Measurements from ENCODE around the gene ING1.
"Not testable (repeated sequence)": the region's sequence is repeated elsewhere in the genome, so short reads cannot be mapped to it uniquely, and the experiment has no call there.

Gene ING1

GRCh38 chr13:110722971-110723370, 9.5 kb downstream of the ING1 start:
- H3K36me3 ChIP-seq: peaks cover 12 to 31% (median 27%) of the 10 kb centered on the region in 3 donors
- H3K4me1 ChIP-seq: peaks cover 0 to 10% (median 4%) of the 10 kb centered on the region in 4 donors
- H3K4me3 ChIP-seq: no peak overlapping the region
- H3K9me3 ChIP-seq: no peaks in the 10 kb centered on the region
- TF ChIP-seq CTCF (IDR thresholded peaks at IDR 0.05): no peak
- intact Hi-C loops (cut with DNase I; ENCODE audit: low total_unique reads): no loop called here
- H3K27ac ChIP-seq: no peak overlapping the region
- DNase-seq: no peak
- no peaks in the 10 kb centered on the region for H3K27me3 ChIP-seq

- no peaks in the 10 kb centered on the region for H3K27me3 ChIP-seq
- H3K36me3 ChIP-seq: peaks cover 12 to 31% (median 27%) of the 10 kb centered on the region in 3 donors
- no peak overlapping the region for H3K4me3 ChIP-seq
- no peak for TF ChIP-seq CTCF (IDR thresholded peaks at IDR 0.05)
- intact Hi-C loops (cut with DNase I; ENCODE audit: low total_unique reads): no loop called here
- no peaks in the 10 kb centered on the region for H3K9me3 ChIP-seq
- peaks cover 0 to 3% (median 0%) of the 10 kb centered on the region in 4 donors for H3K4me1 ChIP-seq
- no peak overlapping the region for H3K27ac ChIP-seq
- DNase-seq: no peak
Observed at GRCh38 chr13:110723598-110723997, 10.1 kb downstream of the ING1 start.

DNA sequence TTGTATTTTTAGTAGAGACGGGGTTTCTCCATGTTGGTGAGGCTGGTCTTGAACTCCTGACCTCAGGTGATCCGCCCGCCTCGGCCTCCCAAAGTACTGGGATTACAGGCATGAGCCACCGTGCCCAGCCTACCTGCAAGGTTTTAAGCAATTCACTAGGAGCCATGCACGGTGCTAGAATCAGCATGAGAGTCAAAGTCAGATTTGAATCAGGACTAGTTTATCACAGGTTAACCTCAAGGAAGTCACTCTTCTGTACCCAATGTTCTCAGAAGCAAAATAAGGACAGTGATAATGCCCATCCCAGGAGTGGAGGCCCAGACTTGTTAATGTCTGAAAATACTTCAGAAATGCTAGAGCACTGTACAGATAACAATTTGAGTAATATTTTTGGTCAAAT, 12.7 kb downstream of the ING1 start:
- H3K4me1 ChIP-seq; intact Hi-C loops (cut with DNase I; ENCODE audit: low total_unique reads); H3K4me3 ChIP-seq; H3K27me3 ChIP-seq; H3K9me3 ChIP-seq; DNase-seq; H3K27ac ChIP-seq: not testable (repeated sequence)
- peaks cover 0 to 10% (median 7%) of the 10 kb centered on the region in 3 donors for H3K36me3 ChIP-seq

GRCh38 chr13:110726726-110727125, 13.2 kb downstream of the ING1 start:
- intact Hi-C loops (cut with DNase I; ENCODE audit: low total_unique reads): no loop called here

DNA sequence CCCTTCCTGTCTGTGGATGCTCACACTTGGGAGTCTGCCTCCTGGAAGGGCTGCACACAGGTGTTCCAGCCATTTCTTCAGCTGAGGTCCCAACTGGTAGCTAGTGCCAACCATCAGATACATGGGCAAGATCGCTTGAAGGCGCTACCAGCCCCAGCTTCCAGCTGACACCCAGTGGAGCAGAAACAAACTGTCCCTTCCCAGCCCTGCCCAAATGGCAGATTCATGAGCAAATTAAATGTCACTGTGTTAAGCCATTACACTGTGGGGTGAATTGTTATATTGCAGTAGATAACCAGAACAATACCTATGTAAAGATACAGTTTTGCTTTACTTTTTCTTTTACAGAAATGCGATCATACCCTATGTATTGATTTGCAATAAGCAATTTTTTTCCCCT, 17.6 kb downstream of the ING1 start:
- no peaks in the 10 kb centered on the region for H3K27me3 ChIP-seq
- no peak for TF ChIP-seq CTCF (IDR thresholded peaks at IDR 0.05)
- H3K27ac ChIP-seq: no peak overlapping the region
- intact Hi-C loops (cut with DNase I; ENCODE audit: low total_unique reads): no loop called here
- no peak overlapping the region for H3K4me3 ChIP-seq
- no peaks in the 10 kb centered on the region for H3K4me1 ChIP-seq
- H3K36me3 ChIP-seq: no peaks in the 10 kb centered on the region
- no peaks in the 10 kb centered on the region for H3K9me3 ChIP-seq
- DNase-seq: no peak

More at GRCh38 chr13:110726726-110727125, 13.2 kb downstream of the ING1 start:
- no peaks in the 10 kb centered on the region for H3K9me3 ChIP-seq
- no peak for DNase-seq
- no peak overlapping the region for H3K4me3 ChIP-seq
- H3K27ac ChIP-seq: no peak overlapping the region
- H3K4me1 ChIP-seq: no peaks in the 10 kb centered on the region
- no peak for TF ChIP-seq CTCF (IDR thresholded peaks at IDR 0.05)
- H3K36me3 ChIP-seq: peaks cover 0 to 5% (median 1%) of the 10 kb centered on the region in 3 donors
- H3K27me3 ChIP-seq: no peaks in the 10 kb centered on the region

DNA sequence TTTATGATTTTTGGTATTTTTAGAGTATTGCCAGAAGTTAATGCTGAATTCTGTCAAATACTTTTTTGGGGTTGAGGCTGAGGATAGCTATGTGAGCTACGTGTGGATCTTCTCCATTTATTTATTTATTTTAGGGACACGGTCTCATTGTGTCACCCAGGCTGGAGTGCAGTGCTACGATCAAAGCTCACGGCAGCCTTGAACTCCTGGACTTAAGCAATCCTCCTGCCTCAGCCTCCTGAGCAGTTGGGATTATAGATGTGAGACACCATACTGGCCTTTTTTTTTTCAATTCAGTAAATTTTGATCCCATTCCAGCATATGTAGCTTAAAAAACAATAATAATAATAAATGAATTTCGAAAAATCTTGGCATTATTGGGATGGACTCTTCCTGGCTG, 21.1 kb downstream of the ING1 start:
- no peak overlapping the region for H3K4me3 ChIP-seq
- H3K27me3 ChIP-seq: no peaks in the 10 kb centered on the region
- intact Hi-C loops (cut with DNase I; ENCODE audit: low total_unique reads): no loop called here
- H3K9me3 ChIP-seq: no peaks in the 10 kb centered on the region
- TF ChIP-seq CTCF (IDR thresholded peaks at IDR 0.05): no peak
- no peak for DNase-seq
- H3K36me3 ChIP-seq: no peaks in the 10 kb centered on the region
- H3K4me1 ChIP-seq: no peaks in the 10 kb centered on the region
- no peak overlapping the region for H3K27ac ChIP-seq

All from tibial artery (tissue), 4 donors.